GM12892 (cell line): ENCODE measurements around the gene PRPF8.

Experiments
- POLR2A ChIP-seq: IDR thresholded peaks from 2 replicates; pipeline ENCODE4 v1.6.1; 2011; ENCODE audit warnings: low read depth, low read length, control low read depth
- POLR2AphosphoS5 ChIP-seq: IDR thresholded peaks from 2 replicates; pipeline ENCODE4 v1.6.1; 2011; ENCODE audit warnings: low read depth, low read length, control low read depth
- TAF1 ChIP-seq: IDR thresholded peaks from 2 replicates; pipeline ENCODE4 v1.6.1; 2011; ENCODE audit warnings: low read depth, mild to moderate bottlenecking, control low read depth, low read length, borderline replicate concordance

DNA sequence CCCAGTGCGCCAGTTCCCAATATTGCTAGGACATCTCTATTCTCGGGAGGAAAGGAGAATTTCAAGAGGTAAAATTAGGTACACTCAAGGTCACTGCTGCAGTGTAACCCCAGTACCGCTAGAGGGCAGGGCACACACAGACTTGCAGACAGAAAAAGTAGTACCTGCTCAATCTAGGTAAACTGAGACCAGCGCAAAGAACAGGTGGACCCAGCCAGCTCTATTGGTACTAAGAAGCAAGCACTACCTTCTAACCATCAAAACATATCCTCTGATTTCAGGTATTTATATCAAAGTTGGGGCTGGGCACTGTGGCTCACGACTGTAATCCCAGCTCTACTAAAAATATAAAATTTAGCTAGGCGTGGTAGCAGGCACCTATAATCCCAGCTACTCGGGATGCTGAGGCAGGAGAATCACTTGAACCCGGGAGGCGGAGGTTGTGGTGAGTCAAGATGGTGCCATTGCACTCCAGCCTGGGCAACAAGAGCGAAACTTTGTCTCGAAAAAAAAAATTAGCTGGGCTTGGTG is 36.3 kb upstream of the PRPF8 start:
- TF ChIP-seq POLR2A (no peak), POLR2AphosphoS5 (no peak), TAF1 (no peak)
